Activated CD8-positive, alpha-beta memory T cell treated with anti-CD3 and anti-CD28 coated beads for 24 hours (primary cell): ENCODE measurements around the gene ARRDC2.
"Not testable (repeated sequence)": the region's sequence is repeated elsewhere in the genome, so short reads cannot be mapped to it uniquely, and the experiment has no call there.

Experiments used
- DNase-seq: peaks from one replicate; pipeline ENCODE4 v3.0.0-alpha.2; 2020

The ARRDC2 gene

DNA sequence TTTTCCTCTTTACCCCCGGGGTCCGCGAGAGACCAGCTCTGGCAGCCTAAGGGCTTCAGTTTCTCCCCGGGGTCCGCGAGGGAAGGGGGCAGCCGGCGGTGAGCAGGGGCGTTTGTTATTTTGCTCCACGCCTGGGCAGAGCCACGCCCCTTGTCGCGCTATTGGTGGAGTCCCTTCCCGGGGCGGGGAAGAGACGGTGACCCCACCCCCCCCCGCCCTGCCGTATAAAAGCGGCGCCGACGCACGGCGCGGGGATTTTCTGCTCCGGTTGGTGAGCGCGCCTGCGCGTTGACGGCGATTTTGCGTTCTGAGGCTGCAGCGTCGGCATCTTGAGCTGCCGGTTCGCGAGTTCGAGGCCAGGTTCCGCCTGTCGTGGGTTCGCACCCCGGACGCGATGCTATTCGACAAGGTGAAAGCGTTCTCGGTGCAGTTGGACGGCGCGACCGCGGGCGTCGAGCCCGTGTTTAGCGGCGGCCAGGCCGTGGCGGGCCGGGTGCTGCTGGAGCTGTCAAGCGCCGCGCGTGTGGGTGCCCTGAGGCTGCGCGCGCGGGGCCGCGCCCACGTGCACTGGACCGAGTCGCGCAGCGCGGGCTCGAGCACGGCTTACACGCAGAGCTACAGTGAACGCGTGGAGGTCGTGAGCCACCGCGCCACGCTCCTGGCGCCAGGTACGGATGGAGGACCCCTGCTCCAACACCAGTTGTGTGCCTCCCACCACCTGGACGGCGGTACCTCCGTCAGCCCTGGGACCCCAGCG is at the start of gene ARRDC2:
TSS of gene ARRDC2 (plus strand) at position 254 of the 757 bp plus-strand sequence. CDS start at position 395, 141 bp downstream.
- DNase-seq: peak; percentile 91

DNA sequence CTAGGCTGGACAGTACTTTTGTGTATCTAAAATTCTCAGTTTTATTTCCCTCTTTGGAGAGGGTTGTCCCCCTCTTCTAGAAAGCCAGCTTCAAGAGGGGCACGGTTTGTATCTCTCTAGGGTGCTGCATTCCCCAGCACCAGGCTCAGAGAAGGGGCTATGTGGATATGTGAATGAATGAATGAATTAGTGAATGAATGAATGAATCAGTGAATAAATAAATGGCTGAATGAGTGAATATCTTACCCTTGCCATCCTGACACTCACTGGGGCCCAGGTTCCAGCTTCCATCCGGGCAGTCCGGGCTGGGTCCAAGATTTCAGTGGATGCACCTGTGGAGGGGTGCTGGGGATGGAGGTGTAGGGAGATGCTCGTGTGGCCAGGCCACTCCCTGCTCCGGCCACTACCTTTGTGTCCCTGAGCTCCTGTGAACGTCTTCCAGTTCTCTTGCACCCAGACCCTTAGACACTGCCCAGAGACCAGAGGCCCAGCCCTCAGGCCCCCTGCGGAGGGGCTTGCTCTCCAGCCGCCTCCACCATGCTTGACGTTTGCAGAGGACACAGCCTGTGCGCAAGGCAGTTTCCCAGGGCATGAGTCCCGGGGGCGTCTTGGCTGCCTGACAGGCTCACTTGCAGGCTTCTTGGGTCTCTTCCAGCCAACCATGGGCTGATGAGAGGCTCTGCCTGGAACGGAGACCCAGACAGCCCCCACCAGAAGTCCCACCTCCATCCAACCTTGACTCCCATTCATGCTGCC is 43.9 kb upstream of the ARRDC2 start:
- DNase-seq: no peak

DNA sequence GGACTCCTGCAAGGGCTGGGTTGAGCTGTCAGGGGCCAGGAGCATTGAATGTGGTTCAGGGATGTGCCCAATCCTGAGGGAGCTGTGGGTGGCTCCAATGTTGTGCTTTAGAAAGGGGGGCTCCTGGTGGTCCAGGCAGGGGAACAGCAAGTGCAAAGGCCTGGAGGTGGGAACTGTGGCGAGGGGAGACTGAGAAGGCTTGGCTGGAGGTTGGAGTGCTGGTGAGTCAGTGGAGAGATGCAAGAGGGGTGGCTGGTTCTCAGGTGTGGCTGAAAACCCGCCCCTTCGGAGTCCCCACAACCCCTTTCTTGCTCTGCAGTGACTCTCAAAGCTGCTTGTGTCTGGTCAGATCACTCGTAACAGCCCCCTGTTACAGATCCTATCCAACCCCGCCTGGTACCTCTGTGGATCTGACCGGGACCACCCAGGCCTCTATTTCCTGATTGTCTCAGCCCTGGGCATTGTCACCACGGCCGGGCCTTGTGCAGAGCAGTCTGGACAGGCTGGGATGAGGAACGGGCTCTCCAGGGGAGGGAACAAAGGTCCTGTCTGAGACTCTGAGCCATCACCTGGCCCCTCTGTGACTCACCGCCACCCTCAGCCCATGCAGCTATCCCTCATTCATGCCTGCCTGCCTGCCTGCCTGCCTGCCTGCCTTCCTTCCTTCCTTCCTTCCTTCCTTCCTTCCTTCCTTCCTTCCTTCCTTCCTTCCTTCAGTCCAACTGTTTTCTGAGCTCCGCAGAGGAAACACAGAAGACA is 42.4 kb upstream of the ARRDC2 start:
- no peak for DNase-seq

DNA sequence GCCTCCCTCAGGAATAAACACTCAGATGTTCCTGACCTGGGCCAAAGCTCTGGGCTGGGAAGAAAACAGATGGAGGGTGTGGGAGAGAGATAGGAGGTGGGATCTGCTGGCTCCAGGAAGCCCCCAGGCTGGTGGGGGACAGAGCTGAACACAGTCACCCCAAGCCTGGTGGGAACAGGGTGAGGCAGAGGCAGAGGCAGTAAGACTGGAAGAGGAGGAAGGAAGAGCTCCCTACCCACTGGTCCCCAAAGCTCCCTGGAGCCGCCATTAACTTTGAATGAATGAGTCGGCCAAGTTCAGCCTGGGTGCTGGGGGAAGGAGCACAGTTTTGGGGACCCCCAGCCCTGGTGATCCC is 41.9 kb upstream of the ARRDC2 start:
- DNase-seq: no peak

DNA sequence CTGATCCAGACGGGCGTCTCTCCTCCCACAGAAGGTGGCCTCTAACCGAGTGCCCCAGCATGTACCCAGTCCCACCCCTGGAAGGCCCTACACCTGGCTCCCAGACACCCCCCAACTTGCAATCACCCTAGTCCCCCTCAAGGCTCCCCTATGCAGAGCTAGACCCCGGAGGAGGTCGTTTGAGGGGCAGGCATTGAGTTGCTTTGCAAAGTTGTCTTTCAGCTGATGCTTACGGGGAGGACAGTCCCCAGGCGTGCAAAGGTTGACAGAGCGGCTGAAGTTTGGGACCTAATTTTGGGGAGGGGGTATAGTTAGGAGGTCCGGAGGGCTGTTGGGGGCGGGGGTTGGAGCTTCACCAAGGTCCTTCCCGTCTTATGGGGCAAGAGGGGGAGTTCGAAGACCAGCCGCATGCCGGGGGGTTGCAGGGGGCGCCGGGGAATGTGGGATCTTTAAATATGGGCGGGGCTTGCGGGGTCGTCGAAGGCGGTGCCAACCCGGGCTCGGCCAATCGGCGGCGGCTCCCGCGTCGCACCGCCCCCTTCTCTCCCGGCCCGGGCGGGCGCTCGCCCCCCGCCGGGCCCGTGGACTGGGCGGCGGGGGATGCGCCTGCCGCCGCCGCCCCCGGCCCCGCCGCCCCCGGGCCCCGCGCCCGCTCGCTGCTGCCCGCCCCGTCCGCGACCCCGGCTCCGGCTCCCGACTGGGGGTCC is 41.3 kb upstream of the ARRDC2 start, which contains the start of gene KCNN1:
TSS of gene KCNN1 (plus strand) at position 558 of the 707 bp plus-strand sequence. CDS start 6,782 bp downstream, outside the sequence.
- DNase-seq: no peak

DNA sequence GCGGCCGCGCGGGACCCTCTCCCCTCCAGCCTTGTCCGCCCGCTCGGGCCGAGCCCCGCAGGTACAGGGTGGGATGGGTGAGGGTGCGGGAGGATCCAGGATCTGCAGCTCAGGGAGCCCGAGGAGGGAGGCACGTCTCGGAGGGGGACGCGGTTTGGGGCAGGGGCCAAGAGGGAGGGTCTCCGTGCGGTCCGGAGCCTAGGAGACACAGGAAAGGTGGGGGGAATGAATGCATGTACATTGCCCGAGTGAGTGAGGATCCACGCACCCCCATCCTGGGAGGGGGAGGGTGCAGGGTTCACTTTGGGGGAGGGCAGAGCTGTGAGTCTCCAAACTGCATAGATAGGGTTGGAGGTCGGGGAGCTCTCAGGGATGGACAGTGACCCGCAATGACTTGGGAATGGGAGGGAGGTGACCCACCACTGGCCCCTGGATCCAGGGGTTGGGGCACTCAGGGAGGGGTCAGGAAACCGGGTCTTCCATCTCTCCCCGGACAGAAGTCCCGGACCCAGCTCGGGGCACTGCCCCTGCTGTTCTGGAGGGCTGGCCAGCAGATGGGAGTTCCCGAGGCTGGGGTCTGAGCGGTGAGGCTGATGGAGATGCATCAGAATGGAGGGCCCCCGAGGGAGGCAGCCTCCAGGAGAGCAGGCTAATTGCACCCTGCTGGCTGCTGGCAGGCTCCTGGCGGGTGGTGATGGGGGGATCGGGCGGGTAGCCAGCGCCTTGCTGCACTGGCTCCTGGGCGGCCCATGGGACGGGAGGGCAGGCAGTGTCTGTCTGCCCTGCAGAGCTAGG is 40.5 kb upstream of the ARRDC2 start:
- DNase-seq: no peak

DNA sequence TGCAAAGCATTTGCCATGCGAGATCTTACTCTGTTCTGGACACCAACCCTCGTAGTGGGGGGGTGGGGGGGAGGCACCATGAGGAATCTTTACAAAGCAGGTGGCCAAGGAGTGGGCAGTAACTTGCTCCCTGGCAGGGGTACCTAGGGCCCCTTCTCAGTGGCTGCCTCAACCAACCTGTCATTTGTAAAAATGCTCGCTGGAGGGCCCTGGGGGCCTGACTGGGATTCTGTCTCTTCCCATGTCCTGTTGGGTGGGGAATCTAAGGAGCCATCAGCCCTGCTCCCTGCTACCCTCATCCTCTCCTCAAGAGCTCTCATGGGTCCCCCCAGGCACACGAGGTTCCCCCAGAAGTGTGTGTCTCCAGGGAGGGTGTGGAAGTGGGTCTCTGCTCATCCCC is 39.6 kb upstream of the ARRDC2 start:
- DNase-seq: no peak

DNA sequence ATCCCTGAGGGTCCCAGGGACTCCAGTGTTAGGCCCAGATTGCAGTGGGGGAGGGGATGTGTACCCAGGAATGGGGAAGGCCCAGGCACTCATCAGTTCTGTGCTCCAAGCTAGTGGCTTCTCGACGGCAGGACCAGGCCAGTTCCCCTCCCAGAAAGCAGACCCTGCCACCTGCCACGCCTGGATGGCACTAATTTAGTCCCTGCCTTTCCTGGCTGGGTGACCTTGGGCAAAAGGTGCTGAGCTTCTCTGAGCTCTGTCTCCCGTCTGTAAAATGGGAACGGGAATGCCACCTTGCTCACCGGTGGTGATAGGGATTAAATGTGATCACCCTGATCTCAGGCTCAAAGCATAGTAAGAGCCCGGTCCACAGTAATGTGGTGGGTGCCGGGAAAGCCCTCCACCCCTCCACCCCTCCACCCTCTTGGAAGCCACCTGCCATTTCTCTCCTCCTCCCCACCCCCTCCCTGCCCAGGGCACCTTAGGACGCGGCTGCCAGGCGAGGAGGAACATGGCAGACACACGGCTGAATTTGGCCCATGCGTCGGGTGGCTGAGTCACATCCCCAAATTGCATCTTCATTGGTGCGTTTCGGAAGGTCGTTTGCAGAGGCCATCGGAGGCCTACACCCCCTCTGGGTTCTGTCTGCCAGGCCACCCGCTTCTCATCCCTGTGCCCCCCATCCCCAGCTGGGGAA is 38.7 kb upstream of the ARRDC2 start:
- no peak for DNase-seq

DNA sequence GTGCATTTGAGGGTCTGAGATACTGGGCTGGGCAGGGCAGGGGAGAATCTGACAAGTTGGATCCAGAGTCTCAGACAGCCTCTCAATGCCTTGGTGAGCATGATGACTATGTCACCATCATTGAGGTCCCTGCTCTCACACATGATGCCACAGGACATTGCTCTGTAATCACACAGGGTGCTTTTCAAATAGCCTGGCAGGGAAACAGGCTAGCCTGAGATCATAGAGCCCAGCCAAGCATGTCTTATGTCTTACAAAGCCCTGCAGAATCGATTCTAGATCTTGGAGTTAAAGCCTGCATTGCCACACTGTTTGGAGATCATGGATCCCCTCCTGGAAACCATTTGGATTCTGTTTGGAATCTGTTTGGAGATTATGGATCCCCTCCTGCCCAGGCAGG is 35.7 kb upstream of the ARRDC2 start:
- DNase-seq: no peak

DNA sequence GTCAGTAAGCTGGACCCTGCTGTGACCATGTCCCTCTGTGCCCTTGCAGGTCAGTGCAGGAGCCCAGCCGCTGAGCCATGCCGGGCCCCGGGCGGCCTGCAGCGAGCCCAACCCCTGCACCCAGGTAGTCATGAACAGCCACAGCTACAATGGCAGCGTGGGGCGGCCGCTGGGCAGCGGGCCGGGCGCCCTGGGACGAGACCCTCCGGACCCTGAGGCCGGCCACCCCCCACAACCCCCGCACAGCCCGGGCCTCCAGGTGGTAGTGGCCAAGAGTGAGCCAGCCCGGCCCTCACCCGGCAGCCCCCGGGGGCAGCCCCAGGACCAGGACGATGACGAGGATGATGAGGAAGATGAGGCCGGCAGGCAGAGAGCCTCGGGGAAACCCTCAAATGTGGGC is 34.2 kb upstream of the ARRDC2 start:
- no peak for DNase-seq

DNA sequence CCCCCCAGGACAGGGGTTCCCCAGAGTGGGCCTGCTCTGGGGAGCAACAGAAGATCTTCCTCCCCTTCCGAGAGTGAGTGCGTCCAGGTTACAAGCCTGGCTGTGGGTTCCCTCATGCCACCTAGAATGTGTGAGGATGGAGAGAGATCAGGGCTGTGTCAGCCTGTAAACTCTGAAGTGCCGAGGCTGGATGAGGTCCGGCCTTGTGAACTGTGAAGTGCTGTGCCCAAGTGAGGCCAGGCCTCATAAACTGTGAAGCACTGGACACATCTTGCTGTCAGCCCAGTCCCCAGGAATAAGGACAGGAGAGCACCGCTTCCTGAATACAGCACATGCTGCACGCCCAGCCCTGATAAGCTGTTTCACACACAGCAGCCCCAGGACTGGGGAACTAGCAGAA is 33.4 kb upstream of the ARRDC2 start:
- no peak for DNase-seq

DNA sequence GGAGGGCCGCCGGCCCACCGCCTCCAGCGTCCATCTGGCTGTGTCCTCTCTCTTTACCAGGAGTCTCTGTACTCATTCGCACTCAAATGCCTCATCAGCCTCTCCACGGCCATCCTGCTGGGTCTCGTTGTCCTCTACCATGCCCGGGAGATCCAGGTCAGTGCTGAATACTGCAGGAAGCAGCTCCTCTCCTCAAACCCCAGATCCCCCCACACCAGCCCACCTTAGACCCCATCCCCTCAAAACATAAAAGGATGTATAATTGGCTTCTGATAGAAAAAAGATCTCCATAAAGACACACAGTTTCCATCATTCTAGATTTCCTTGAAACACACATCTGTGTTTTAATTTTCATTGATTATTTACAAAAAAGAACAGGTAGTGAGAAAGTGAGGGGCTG is 32.9 kb upstream of the ARRDC2 start:
- no peak for DNase-seq

DNA sequence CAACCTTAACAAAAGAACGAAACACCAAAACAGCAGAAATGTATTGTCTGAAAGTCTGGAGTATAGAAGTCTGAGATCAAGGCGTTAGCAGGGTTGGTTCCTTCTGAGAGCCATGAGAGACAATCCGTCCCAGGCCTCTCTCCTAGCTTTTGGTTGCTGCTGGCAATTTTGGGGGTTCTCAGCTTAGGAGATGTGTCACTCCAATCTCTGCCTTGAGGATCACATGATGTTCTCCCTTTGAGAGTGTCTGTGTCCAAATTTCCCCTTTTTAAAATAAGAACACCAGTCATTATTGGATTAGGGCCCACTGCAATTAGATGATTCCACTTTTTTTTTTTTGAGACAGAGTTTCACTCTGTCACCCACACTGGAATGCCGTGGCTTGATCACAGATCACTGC is 30.9 kb upstream of the ARRDC2 start:
- no peak for DNase-seq

DNA sequence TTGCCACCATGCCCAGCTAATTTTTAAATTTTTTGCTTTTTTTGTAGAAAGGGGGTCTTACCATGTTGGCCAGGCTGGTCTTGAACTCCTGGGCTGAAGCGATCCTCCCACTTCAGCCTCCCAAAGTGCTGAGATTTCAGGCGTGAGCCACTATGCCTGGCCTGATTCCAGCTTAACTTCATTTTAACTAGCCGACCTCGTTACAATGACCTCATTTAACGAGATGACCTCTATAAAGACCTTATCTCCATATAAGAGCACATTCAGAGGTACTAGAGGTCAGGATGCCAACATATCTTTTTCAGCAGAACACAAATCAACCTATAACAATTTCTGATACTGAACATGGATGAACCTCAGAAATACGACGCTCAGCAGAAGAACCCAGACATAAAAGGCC is 30.5 kb upstream of the ARRDC2 start:
- DNase-seq: no peak

DNA sequence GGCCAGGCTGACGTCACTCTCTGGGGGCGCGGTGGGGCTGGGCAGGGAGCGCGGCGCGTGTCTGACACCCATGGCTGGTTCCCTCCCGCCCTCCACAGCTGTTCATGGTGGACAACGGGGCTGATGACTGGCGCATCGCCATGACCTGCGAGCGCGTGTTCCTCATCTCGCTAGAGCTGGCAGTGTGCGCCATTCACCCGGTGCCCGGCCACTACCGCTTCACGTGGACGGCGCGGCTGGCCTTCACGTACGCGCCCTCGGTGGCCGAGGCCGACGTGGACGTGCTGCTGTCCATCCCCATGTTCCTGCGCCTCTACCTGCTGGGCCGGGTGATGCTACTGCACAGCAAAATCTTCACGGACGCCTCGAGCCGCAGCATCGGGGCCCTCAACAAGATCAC is 26.4 kb upstream of the ARRDC2 start:
- no peak for DNase-seq

DNA sequence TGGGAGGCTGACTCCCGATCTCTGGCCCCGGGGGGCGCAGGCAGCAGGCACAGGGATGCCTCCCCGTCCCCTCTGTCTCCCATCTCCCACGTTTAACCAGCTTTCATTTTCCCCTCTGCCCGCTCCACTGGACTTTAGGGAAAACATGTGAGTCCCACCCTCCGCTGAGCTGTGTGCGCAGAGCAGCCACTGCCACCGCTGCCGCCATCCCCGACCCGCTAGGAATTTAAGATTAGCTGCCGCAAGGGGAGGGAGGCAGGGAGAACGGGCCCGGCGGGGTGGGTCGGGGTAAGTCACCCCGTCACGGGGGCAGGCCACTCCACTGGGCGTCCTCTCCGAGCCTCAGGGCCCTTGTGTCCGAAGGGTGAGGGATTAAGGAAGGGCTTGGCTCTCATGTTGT is 25.5 kb upstream of the ARRDC2 start:
- DNase-seq: no peak

DNA sequence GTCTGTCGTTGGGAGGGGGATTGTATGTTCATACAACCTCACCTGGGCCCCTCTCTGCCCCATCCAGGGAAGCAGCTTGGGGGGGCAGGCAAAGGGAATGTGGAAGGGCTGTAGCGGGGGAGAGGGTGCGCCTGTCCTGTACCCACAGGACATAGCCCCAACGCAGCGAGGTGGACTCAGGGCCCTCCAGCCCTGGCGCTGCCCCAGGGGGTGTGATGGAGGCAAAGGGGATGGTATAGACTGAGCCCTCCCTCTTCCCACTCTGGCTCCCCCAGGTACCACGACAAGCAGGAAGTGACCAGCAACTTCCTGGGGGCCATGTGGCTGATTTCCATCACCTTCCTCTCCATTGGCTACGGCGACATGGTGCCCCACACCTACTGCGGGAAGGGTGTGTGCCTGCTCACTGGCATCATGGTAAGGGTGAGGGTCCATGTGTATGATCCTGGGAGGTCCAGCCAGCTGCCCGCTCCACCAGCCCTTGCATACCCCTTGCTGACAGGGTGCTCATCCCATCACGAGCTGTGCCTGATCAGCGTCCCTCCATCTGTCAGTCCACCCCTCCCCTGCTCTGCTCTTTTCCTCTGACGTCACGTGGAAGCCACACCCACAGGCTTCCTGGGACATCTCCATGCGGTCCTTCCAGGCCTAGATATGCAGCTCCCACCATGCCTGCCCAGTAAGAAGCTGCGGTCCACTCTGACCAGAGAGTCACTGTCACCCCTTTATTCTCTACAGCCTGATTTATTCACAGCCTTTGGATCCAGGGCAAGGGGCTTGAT is 22.7 kb upstream of the ARRDC2 start:
- DNase-seq: no peak

DNA sequence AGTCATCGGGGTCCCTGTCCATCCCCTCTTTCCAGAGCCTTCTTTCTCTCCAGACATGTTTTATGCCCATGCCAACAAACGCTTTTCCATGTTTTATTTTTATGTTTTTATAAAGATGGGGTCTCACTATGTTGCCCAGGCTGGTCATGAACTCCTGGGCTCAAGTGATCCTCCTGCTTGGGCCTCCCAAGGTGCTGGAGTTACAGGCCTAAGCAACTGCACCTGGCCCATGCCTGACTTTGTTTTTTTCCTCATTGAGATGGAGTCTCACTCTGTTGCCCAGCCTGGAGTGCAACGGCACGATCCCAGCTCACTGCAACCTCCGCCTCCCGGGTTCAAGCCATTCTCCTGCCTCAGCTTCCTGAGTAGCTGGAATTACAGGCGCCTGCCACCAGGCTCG is 21.4 kb upstream of the ARRDC2 start:
- DNase-seq: not testable (repeated sequence)

DNA sequence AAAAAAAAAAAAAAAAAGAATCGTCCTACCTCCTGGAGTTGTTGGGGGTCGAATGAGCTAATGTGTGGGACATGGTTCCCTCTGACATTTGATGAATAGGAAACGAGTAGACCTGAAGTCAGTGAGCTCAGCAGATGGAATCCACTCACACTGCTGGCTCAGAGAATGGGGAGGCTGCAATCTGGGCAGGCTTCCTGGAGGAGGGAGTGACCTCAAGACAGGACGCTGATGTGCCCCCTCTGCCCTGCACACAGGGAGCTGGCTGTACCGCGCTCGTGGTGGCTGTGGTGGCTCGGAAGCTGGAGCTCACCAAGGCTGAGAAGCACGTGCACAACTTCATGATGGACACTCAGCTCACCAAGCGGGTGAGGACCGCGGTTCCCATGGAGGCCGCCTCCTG is 19.8 kb upstream of the ARRDC2 start:
- DNase-seq: no peak

DNA sequence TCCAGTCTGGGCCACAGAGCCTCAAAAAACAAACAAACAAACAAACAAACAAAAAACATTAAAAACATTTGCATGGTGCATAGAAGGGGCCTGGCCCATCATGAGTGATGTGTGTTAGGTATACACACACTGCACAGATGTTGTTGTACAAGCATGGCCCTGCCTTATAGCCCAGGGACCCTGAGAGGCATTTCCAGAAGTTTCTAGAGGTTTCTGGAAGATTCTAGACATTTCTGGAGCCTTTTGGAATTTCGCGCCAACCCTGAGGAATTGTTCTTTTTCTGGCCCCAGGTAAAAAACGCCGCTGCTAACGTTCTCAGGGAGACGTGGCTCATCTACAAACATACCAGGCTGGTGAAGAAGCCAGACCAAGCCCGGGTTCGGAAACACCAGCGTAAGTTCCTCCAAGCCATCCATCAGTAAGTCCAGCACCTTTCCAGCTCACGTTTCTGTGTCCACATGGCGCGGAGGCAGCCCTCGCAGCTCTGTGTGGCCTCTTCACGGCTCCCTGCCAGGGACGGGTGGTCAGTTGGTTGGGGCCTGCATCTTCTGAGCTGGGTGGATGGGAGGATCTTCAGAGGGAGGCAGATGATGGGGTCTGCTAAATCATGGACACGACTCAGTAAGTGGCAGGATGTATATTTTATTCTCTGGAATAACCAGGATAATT is 18.4 kb upstream of the ARRDC2 start:
- DNase-seq: no peak
